ENCODE results near the gene DAGLA.
A peak's percentile ranks its signal among the peaks of the same experiment; 100 is the strongest.

DAGLA gene

DNA sequence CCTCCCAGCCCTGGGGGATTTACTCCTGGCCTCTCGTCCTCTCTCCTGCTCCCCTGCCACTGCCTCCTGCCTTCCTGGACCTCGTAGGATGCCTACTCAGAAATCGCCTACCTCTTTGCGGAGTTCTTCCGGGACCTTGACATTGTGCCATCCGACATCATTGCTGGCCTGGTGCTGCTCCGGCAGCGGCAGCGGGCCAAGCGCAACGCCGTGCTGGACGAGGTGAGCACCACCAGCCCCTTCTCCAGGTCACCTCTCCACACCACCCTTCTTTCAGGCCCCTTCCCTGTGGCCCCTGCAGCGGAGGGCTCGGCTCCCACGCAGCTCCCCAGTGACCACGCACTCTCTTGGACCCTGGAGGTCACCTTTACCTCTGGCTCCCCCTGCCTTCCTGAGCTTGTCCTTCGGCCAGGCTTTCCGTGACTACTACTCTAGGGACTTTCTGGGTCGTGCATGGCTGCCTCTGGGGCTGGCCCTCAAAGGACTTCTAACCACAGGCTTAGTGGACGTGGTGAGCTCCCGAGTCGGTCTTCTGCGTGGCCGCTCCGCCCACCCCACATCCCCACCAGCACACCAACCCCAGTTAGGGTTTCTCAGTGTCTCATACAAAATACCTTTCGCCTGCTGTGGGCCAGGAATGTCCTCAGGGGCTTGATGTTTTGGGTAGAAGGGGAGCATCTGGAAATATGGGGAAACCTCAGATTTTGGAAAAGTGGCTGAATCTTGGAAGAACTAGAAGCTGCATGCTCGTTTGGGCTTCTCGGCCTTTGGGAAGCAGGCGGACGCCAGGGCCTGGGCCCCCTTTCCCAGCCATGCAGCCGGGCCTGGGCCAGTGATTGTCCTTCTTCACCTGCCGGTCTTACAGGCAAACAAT is 48.1 kb downstream of the DAGLA start:
- DNase-seq (ENCODE audit: low read depth in 2 of 2), result no peak

DNA sequence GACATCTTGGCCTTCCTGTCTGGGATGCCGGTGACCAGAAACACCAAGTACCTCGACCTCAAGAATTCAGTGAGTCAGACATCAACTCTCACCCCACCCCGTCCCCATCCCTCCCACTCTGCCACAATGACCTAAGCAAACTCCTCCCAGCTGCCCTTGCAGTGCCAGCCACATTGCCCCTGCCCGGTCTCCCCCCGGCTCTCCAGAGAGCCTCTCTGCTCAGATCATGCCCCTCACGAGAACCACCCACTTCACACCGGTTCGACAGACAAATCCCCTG is 48.7 kb downstream of the DAGLA start:
- DNase-seq (ENCODE audit: low read depth in 2 of 2), result no peak

DNA sequence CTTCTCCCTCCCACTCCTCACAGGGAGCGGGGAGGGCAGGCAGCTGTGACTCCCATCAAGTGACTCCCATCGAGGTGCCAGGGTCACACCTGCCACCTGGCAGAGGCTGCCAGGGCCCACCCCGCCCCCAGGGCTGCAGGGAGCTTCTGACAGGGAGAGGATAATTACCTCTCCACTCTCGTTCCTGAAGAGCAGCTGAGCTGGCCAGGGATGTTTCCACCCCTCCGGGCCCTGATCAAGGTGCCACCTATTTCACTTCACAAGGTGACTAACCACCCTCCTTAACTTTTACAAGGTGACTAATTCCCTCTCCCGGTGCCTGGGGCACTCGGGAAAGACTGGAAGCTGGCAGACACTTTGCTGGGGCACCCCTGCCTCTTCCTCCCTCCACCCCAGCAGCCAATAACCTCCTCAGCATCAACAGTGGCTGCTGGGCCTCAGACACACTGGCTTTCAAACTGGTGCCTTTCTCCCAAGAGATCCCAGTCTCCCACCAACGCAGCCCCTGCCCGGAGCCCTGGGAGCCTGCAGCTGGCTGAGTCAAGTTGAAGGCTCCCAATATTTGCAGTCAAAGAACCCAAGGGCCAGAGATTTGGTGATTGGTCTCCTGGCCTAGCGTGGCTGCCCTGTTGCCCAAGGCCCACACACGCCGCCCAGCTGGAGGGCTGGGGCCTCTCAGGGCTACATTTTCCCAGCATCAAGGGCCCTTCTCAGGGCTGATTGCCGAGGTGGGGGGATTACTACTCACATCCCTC is 50.2 kb downstream of the DAGLA start:
- DNase-seq (ENCODE audit: low read depth in 2 of 2), result no peak

DNA sequence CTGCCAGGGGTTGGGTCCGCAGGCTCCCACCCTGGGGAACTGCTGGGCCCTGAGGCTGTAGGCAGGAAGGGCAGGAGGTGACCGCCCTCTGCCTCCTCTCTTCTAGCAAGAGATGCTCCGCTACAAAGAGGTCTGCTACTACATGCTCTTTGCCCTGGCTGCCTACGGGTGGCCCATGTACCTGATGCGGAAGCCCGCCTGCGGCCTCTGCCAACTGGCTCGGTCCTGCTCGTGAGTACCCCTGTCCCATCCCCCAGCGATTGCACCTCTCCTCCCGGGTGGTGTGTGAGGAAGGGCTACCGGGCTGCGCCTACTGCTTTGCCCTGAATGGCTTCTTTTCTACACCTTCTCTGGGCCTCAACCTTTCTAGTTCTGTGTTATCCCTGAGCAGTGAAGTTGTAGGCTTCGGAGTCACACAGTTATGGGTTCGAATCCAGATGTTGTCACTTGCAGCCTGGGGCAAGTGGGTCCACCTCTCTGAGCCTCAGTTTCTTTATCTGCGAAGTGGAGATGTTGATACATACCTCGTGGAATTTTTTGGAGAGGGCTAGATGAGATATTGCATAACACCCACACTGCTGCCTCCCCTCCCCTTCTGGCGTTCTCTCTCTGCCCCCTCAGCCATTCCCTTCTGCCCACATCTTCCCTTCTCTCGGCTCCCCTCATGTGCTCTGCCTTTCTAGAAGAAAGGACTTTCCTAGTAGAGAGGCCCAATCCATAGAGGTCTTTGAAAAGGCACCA is 51.2 kb downstream of the DAGLA start:
- DNase-seq (ENCODE audit: low read depth in 2 of 2), result no peak

DNA sequence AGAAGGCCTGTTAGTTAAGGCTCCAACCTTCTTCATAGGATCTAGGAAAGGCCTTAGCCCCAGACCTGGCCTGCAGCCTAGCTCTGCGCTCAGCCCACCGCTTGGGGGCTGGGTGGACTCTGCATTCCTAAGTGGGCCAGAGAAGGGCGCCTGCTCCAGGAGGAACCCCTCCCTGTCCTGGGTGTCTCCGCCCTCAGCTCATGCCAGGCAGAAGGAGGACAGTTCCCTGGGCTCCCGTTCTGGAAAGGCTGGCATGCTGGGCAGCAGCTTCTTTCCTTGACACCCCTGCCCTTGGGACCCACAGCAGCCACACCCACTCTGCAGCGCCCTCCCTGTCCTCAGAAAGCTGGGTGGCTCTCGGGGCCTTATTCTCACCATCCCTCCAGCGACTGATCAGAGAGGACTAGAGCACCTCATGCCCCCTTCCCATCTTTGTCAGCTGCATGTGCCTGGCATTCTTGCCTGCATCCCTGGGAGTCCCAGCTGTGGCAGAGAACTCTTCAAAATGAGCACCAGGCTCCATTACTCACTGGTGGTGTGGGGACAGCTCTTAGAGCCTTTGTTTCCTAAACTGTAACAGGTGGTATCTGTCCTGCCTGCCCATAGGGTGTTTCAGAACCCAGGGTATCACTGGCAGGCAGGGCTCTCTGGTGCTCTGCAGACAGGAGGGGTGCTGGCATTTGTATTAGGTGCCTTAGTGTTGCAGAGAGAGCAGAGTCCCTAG is 51.9 kb downstream of the DAGLA start:
- DNase-seq (ENCODE audit: low read depth in 2 of 2), result no peak

DNA sequence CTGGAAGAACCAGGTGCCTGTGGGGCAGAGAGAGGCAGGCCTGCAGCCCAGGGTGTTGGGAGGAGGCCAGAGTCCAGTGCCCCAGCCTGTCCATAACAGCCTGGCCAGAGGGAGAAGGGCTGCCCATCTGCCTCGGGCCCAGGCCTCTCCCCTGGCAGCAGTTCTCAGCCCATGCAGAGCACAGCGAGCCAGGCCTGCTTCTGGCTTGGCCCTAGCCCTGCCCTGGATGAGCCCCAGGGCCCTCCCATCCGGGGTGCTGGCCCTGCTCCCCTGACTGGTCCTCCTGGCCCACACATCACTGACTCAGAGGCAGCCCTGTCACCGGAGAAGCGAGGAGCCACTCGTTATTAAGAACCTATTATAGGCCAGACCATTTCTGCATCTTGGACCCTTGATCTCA is 52.5 kb downstream of the DAGLA start:
- no peak for DNase-seq (ENCODE audit: low read depth in 2 of 2)

DNA sequence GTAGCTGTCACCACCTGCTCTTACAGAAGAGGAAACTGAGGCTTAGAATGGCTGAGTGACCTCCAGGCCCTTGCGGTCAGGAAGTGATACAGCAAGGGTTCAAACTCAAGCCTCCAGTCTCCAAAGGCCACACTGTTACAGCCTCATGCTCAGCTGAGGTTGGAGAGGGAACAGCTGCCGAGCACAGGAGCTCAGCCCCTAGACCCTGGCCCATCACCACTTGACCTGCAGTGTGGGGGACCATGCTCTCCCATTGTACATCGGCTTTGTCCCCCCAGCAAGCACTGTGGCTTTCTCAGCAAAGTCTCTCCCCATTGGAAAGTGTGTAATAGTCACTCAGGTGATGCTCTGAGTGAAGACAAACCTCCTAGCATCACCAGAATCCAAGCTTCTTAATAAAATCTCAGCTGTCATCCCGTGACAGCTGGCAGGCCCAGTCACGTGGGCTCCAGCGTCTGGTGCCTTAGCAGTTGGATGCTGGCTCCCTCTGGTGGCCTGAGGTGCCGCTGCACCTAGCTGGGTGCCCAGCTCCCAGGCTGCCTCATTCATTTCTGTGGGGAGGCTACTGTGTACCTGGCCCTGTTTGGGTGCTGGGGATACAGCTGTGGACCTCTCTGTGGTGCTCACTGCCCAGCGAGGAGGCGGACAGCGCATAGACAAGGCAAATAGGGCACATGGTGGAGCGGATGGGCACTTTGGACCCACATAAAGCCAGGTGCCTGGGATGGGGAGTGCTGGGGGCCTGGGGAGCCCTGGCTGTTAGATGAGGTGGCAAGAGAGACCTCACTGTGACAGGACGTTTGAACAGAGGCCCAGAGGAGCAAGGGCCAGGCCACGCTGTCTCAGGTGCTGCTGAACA is 53.2 kb downstream of the DAGLA start:
- peak; percentile 68 to 69 for DNase-seq (ENCODE audit: low read depth in 2 of 2)

DNA sequence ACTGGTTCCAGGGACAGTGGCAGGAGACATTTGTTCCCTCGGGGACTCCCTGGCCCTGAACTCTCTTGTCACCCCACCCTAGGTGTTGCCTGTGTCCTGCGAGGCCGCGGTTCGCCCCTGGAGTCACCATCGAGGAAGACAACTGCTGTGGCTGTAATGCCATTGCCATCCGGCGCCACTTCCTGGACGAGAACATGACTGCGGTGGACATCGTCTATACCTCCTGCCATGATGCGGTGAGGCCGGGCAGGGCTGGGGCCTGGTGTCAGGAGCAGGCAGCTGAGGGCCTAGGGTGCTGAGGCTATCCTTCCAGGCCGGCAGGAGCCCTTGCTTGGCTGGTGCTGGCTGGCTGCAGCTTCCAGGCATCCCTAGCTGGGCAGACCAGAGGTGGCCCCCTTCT is 54.6 kb downstream of the DAGLA start:
- DNase-seq (ENCODE audit: low read depth in 2 of 2), result no peak

DNA sequence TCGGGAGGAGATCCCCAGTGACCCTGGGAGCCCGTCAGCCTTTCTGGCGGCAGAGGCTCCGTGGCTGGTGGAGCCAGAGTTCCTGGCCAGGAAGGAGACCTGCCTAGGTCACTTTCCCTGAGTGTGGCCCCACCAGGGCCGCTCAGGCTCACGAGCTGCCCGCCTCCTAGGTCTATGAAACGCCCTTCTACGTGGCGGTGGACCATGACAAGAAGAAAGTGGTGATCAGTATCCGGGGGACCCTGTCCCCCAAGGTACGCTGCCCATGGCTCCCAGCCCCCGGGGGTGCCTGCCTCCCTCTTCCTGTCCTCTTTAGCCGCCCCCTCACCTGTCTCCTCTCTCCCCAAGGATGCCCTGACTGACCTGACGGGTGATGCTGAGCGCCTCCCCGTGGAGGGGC is 55.2 kb downstream of the DAGLA start:
- no peak for DNase-seq (ENCODE audit: low read depth in 2 of 2)

DNA sequence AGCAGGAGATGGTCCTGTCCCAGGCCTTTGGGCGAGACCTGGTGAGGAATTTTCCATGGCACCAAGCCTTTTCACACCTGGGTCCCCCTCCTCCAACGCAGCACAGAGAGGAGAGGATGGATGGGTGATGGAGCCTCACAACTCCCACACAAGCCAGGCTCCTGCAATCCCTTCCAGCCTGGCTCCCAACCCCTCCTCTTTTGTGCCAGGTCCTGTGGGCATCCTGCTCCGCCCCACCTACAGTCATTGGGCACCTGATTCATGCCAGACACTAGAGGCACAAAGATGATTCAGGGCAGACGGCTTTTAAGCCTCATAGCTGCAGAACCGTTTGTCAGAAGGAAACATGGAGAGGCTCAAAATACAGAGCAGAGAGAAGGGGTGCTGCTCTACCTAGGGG is 56.1 kb downstream of the DAGLA start:
- no peak for DNase-seq (ENCODE audit: low read depth in 2 of 2)

DNA sequence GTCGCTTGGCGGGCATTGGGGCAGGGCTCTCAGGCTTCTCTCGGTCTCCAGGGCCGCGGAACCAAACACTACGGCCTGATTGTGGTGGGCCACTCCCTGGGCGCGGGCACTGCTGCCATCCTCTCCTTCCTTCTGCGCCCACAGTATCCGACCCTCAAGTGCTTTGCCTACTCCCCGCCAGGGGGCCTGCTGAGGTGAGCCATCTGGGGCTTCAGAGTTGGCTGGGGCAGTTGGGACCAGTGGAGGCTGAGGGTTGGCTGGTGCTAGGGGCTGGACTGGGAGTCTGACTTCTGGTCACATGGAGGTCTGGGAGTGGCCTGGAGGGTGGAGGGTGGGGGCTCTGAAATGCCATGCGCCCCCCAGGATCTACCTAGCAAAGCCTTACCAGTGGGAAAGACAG is 56.9 kb downstream of the DAGLA start:
- no peak for DNase-seq (ENCODE audit: low read depth in 2 of 2)

DNA sequence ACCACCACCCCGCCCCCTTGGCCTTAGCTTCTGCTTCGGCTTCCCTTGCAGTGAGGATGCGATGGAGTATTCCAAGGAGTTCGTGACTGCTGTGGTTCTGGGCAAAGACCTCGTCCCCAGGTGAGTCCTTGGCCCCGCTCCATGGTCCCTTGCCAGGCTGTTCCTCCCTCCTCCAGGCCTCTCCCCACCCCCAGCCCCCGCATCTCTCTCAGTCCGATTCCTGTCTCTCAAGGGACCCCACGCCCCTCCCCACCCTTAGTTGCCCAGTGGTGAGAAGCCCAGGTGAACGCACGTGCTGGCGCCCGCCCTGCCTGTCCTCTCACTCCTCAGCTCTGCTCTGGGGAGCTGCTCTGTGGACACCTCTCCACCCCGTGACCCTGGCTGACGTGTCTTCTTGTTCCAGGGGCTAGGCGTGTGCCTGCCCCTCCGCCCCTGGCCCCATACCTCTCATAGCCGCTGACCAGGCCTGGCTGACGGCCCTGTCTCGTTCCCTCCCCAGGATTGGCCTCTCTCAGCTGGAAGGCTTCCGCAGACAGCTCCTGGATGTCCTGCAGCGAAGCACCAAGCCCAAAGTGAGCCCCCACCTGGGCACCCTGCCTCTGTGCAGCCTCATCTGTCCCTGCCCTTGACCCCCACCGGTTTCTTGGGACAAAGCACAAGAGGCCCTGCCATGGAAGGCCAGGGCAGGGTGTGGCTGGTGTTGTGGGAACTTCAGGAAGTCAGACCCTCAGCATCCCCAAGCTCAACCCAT is 57.6 kb downstream of the DAGLA start:
- DNase-seq (ENCODE audit: low read depth in 2 of 2), result no peak

DNA sequence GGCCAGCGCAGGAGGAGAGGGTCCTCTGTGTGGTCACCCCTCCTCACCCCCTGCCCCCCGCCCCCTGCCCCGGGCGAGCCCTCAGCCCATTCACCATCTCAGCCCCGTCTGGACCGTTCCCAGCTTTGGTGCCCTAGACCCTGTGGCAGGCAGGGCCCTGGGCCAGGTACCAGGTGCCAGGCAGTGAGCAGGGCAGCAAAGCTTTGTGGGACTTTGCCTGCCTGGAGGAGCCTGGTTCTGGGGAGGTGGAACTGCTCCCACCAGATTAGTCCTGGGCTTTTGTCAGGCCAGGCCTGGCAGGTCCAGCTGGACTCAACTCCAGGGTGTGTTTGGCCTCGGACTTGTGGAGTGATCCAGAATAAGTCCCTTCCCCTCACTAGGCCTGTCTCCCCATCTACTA is 58.6 kb downstream of the DAGLA start:
- no peak for DNase-seq (ENCODE audit: low read depth in 2 of 2)

DNA sequence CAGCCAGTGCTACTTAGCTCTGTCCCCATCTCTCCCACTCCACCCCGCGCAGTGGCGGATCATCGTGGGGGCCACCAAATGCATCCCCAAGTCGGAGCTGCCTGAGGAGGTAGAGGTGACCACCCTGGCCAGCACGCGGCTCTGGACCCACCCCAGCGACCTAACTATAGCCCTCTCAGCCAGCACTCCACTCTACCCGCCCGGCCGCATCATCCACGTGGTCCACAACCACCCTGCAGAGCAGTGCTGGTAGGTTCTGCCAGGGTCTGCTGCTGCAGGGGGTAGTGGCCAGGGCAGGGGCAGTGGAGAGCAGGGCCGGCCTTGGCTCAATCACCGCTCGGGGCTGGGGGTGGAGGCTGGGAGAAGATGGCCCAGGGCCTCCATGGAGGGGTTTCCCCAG is 59.2 kb downstream of the DAGLA start:
- DNase-seq (ENCODE audit: low read depth in 2 of 2), result no peak

DNA sequence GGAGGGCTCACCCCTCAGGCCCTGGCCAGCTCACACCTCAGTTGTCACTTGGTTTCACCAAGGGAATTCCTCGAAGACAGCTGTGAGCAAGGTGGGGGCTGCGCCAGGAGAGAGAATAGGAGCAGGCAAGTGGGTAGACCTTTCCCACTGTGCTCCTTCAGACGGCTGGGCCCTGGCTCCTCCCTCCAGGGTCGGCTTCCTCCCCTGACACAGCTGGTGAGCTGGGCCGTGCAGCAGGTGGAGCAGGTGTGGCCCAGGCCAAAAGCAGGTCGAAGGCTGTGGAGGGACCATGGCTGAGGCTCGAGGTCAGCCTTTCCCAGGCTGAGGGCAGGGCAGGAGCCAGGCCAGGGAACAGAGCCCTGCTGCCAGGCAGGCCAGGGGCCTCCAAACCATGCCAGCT is 59.8 kb downstream of the DAGLA start:
- DNase-seq (ENCODE audit: low read depth in 2 of 2), result no peak

DNA sequence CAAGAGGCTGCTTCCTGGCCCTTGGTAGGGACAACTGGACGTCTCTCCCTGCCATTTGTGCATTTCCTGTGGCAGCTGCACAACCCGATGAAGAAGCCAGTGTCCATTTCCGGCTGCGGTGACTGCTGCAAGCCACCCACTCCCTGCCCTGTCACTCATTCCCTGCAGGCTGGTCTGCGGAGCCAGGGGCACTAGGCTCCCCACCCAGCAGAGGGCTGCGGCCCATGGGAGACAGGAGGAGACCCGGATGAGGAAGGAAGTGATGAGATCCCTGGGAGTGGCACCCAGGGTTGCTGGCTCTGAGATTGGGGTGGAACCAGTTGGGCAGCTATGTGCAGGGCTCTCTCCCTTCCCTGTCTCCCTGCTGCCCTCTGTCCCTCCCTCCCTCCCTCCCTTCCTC is 62.2 kb downstream of the DAGLA start:
- DNase-seq (ENCODE audit: low read depth in 2 of 2), result no peak

DNA sequence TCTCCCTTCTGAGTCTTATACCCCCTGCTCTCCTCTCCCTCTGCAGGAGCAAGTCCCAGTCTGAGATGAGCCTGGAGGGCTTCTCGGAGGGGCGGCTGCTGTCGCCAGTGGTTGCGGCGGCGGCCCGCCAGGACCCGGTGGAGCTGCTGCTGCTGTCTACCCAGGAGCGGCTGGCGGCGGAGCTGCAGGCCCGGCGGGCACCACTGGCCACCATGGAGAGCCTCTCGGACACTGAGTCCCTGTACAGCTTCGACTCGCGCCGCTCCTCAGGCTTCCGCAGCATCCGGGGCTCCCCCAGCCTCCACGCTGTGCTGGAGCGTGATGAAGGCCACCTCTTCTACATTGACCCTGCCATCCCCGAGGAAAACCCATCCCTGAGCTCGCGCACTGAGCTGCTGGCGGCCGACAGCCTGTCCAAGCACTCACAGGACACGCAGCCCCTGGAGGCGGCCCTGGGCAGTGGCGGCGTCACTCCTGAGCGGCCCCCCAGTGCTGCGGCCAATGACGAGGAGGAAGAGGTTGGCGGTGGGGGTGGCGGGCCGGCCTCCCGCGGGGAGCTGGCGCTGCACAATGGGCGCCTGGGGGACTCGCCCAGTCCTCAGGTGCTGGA is 63.4 kb downstream of the DAGLA start:
- DNase-seq (ENCODE audit: low read depth in 2 of 2), result no peak

DNA sequence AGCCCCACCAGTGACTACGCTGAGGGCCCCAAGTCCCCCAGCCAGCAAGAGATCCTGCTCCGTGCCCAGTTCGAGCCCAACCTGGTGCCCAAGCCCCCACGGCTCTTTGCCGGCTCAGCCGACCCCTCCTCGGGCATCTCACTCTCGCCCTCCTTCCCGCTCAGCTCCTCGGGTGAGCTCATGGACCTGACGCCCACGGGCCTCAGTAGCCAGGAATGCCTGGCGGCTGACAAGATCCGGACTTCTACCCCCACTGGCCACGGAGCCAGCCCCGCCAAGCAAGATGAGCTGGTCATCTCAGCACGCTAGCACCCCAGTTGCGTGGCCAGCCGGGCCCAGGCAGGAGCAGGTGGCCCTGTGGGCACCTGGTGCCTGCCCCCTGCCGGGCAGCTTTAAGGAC is 64.0 kb downstream of the DAGLA start:
- DNase-seq (ENCODE audit: low read depth in 2 of 2), result no peak

DNA sequence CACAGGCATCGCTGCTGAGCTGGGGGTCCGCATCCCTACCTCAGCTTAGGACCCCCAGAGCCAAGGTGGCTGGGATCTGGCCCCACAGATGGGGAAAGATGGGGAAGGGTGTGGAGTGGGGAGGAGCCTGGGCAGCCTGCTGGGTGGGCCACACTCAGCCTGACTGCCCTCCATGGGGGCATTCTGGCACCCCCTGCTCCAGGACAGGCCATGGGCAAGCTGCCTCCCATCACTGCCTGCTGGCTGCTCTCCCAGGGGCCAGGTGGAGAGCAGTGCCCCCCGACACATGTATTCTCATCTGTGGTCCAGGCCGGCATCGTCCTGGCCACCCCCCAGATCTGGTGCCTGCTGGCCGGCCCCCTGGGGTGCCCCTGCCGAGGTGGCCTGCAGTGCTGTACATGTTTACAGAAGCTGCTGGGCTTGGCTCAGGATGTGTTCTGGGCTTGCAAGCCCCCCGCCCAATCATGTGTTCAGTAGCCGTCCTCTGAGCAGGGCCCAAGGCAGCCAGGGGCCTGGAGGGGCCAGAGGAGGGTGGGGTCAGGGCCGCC is 64.5 kb downstream of the DAGLA start:
- DNase-seq (ENCODE audit: low read depth in 2 of 2), result no peak
